ENCODE results near the gene HS6ST2. TPM values are rescaled to one million over a fixed set of nuclear protein-coding genes. Genes with fewer than 3 reads are reported as not detected.

Gene HS6ST2
- total and polyA plus RNA-seq, 10 of the 15 experiments (the other 5 are each of a cell fraction or from before 2014, with no cell fraction given), result not detected

- Histone ChIP-seq H3K27me3 (replicated peaks in 1 of 2; ENCODE audit: control insufficient read depth in 2 of 2, insufficient read depth in 2 of 2, low read length in 1 of 2) (no peaks in the 10 kb centered on the region), H3K4me1 (ENCODE audit: control insufficient read depth, insufficient read depth, low read length) (no peaks in the 10 kb centered on the region), H4K20me1 (ENCODE audit: control insufficient read depth, insufficient read depth) (no peaks in the 10 kb centered on the region), H3K27ac (ENCODE audit: control insufficient read depth, insufficient read depth) (no peak overlapping the region), H3K4me3 (no peak overlapping the region), H3K9me3 (replicated peaks; ENCODE audit: control insufficient read depth, insufficient read depth, low read length) (no peaks in the 10 kb centered on the region), H3K36me3 (ENCODE audit: control insufficient read depth in 2 of 2, insufficient read depth in 2 of 2, low read length in 1 of 2) (no peaks in the 10 kb centered on the region), H3K4me2 (ENCODE audit: control insufficient read depth, insufficient read depth) (no peak overlapping the region), H3K9ac (ENCODE audit: control insufficient read depth, insufficient read depth, low read length) (no peak overlapping the region), H2AFZ (ENCODE audit: control insufficient read depth, low read depth, low read length) (no peak overlapping the region), H3K79me2 (ENCODE audit: control insufficient read depth, insufficient read depth, low read length) (no peaks in the 10 kb centered on the region)
- ChIA-PET SMC1A (ENCODE audit: uncharacterized antibody, unreplicated experiment) (no interaction called here), CTCF (no interaction called here), RAD21 (ENCODE audit: unreplicated experiment) (no interaction called here), POLR2A (no interaction called here)
- intact Hi-C loops (cut with micrococcal nuclease; ENCODE audit: unreplicated experiment) (no loop called here), in situ Hi-C loops (cut with MboI) (no loop called here)
- FAIRE-seq (no peak), DNase-seq (ENCODE audit: low read depth, low spot score) (no peak), ATAC-seq (no peak)
- no TSS peak for BruUV-seq (replicated peaks)
- 23% methylated on average over 6 of the region's 6 CpGs for WGBS (ENCODE audit: insufficient coverage, insufficient replicate concordance, low lambda C conversion rate, missing lambda C conversion rate)
- TF ChIP-seq, protein P1, sequence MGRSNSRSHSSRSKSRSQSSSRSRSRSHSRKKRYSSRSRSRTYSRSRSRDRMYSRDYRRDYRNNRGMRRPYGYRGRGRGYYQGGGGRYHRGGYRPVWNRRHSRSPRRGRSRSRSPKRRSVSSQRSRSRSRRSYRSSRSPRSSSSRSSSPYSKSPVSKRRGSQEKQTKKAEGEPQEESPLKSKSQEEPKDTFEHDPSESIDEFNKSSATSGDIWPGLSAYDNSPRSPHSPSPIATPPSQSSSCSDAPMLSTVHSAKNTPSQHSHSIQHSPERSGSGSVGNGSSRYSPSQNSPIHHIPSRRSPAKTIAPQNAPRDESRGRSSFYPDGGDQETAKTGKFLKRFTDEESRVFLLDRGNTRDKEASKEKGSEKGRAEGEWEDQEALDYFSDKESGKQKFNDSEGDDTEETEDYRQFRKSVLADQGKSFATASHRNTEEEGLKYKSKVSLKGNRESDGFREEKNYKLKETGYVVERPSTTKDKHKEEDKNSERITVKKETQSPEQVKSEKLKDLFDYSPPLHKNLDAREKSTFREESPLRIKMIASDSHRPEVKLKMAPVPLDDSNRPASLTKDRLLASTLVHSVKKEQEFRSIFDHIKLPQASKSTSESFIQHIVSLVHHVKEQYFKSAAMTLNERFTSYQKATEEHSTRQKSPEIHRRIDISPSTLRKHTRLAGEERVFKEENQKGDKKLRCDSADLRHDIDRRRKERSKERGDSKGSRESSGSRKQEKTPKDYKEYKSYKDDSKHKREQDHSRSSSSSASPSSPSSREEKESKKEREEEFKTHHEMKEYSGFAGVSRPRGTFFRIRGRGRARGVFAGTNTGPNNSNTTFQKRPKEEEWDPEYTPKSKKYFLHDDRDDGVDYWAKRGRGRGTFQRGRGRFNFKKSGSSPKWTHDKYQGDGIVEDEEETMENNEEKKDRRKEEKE (IDR thresholded peaks at IDR 0.05), result no peak
- TF ChIP-seq REST (IDR thresholded peaks at IDR 0.05; ENCODE audit: low read depth, low read length) (no peak), TBL1XR1 (IDR thresholded peaks at IDR 0.05; ENCODE audit: low read depth, low read length) (no peak), IKZF1 (conservative IDR thresholded peaks at IDR 0.05) (no peak), USF1 (IDR thresholded peaks at IDR 0.05; ENCODE audit: borderline replicate concordance, extremely low read length, insufficient read depth, low read depth, low read length) (no peak), USF2 (IDR thresholded peaks at IDR 0.05; ENCODE audit: borderline replicate concordance, low read depth, low read length) (no peak), JUNB (IDR thresholded peaks at IDR 0.05) (no peak), ZNF592 (IDR thresholded peaks at IDR 0.05) (no peak), POLR2A (IDR thresholded peaks at IDR 0.05; ENCODE audit: low read depth, low read length) (no peak), BMI1 (IDR thresholded peaks at IDR 0.05; ENCODE audit: borderline replicate concordance) (no peak), SUZ12 (IDR thresholded peaks at IDR 0.05; ENCODE audit: unreplicated experiment) (no peak), IKZF2 (IDR thresholded peaks at IDR 0.05) (no peak), CREM (IDR thresholded peaks at IDR 0.05; ENCODE audit: low read depth) (no peak)
These were observed 230.1 kb downstream of the HS6ST2 start for GRCh38 chrX:132728296-132728695.

Data from GM12878 (cell line).